Amygdala (tissue), 56 donors: Measurements from ENCODE around the gene TOX3.

Source experiments
- DNase-seq, 56 donors: peaks; one replicate each; lab custom pipeline; 2025; lab: John Stamatoyannopoulos, UW

TOX3 gene

GRCh38 chr16:52496051-52496876 lies 50.7 kb downstream of the TOX3 start:
- no peak for DNase-seq

GRCh38 chr16:52494621-52495020 lies 52.3 kb downstream of the TOX3 start:
- no peak for DNase-seq

- DNase-seq = no peak
Observed at GRCh38 chr16:52494145-52494544, 52.8 kb downstream of the TOX3 start.

- no peak for DNase-seq
Observed at GRCh38 chr16:52492789-52493357, 54.1 kb downstream of the TOX3 start.

- DNase-seq = peak in 6 of 56 donors; percentile 2 to 18 (median 12)
Observed at GRCh38 chr16:52491216-52491615, 55.7 kb downstream of the TOX3 start.

- DNase-seq = no peak
Observed at GRCh38 chr16:52489894-52490293, 57.0 kb downstream of the TOX3 start.

- DNase-seq = no peak
Observed at GRCh38 chr16:52488837-52489289, 58.1 kb downstream of the TOX3 start.

GRCh38 chr16:52487849-52488457 lies 59.0 kb downstream of the TOX3 start:
- DNase-seq = no peak

GRCh38 chr16:52480237-52480636 lies 66.7 kb downstream of the TOX3 start:
- no peak for DNase-seq

GRCh38 chr16:52476111-52476510 lies 70.8 kb downstream of the TOX3 start:
- DNase-seq = no peak

GRCh38 chr16:52474679-52475078 lies 72.3 kb downstream of the TOX3 start:
- DNase-seq = no peak

- DNase-seq = no peak
Observed at GRCh38 chr16:52473096-52473495, 73.8 kb downstream of the TOX3 start.

- DNase-seq = no peak
Observed at GRCh38 chr16:52471650-52472370, 75.1 kb downstream of the TOX3 start.

GRCh38 chr16:52470585-52470984 lies 76.4 kb downstream of the TOX3 start:
- DNase-seq = no peak

GRCh38 chr16:52469775-52470174 lies 77.2 kb downstream of the TOX3 start:
- no peak for DNase-seq

- DNase-seq = no peak
Observed at GRCh38 chr16:52469091-52469490, 77.9 kb downstream of the TOX3 start.

- no peak for DNase-seq
Observed at GRCh38 chr16:52467753-52468152, 79.2 kb downstream of the TOX3 start.

GRCh38 chr16:52466994-52467393 lies 79.9 kb downstream of the TOX3 start:
- no peak for DNase-seq

GRCh38 chr16:52465711-52466267 lies 81.2 kb downstream of the TOX3 start:
- DNase-seq = no peak

GRCh38 chr16:52463904-52464303 lies 83.0 kb downstream of the TOX3 start:
- DNase-seq = no peak

GRCh38 chr16:52462816-52463215 lies 84.1 kb downstream of the TOX3 start:
- no peak for DNase-seq
